Dermis blood vessel endothelial cell (primary cell): ENCODE results near the gene WWOX. TPM values are rescaled to one million over a fixed set of nuclear protein-coding genes. Genes with fewer than 3 reads are reported as not detected.

Source experiments
- DNase-seq: peaks from one replicate; pipeline ENCODE4 v3.0.0; 2010
- total RNA-seq: library from RNA; depleted of rRNA; stranded (reverse); fragments of >200 nt; gene quantifications from 2 replicates; pipeline ENCODE4 v1.2.3, GENCODE V29; 2014

WWOX gene
- total RNA-seq, 1 donor from 2014 or later, result 14.5 TPM

GRCh38 chr16:78478267-78478861 is 378.9 kb downstream of the WWOX start:
- no peak for DNase-seq

GRCh38 chr16:78479723-78480122 is 380.3 kb downstream of the WWOX start:
- DNase-seq, result no peak

- no peak for DNase-seq
Observed at GRCh38 chr16:78480588-78480987, 381.1 kb downstream of the WWOX start.

- no peak for DNase-seq
Observed at GRCh38 chr16:78483124-78483992, 383.9 kb downstream of the WWOX start.

- DNase-seq, result no peak
Observed at GRCh38 chr16:78484509-78485058, 385.1 kb downstream of the WWOX start.

GRCh38 chr16:78485188-78485916 is 385.9 kb downstream of the WWOX start:
- no peak for DNase-seq

GRCh38 chr16:78485917-78486257 is 386.4 kb downstream of the WWOX start:
- DNase-seq, result no peak

GRCh38 chr16:78487471-78487870 is 388.0 kb downstream of the WWOX start:
- DNase-seq, result no peak

GRCh38 chr16:78489072-78489471 is 389.6 kb downstream of the WWOX start:
- no peak for DNase-seq

- DNase-seq, result no peak
Observed at GRCh38 chr16:78489631-78490030, 390.2 kb downstream of the WWOX start.

GRCh38 chr16:78490431-78490830 is 391.0 kb downstream of the WWOX start:
- DNase-seq, result no peak

GRCh38 chr16:78490847-78491246 is 391.4 kb downstream of the WWOX start:
- no peak for DNase-seq

GRCh38 chr16:78493573-78493972 is 394.1 kb downstream of the WWOX start:
- no peak for DNase-seq

GRCh38 chr16:78494105-78494504 is 394.7 kb downstream of the WWOX start:
- DNase-seq, result no peak

- DNase-seq, result no peak
Observed at GRCh38 chr16:78494674-78495073, 395.2 kb downstream of the WWOX start.

GRCh38 chr16:78496189-78496588 is 396.7 kb downstream of the WWOX start:
- no peak for DNase-seq

GRCh38 chr16:78499399-78499798 is 399.9 kb downstream of the WWOX start:
- DNase-seq, result no peak

- no peak for DNase-seq
Observed at GRCh38 chr16:78500659-78501270, 401.3 kb downstream of the WWOX start.

GRCh38 chr16:78501744-78502143 is 402.3 kb downstream of the WWOX start:
- no peak for DNase-seq

GRCh38 chr16:78502812-78503350 is 403.4 kb downstream of the WWOX start:
- no peak for DNase-seq

GRCh38 chr16:78503602-78504001 is 404.1 kb downstream of the WWOX start:
- peak; percentile 34 for DNase-seq

GRCh38 chr16:78504401-78504851 is 405.0 kb downstream of the WWOX start:
- DNase-seq, result no peak

- DNase-seq, result no peak
Observed at GRCh38 chr16:78505036-78505435, 405.6 kb downstream of the WWOX start.
